GM18505 (cell line): ENCODE measurements around the gene ADD2.
"Not testable (repeated sequence)": the region's sequence is repeated elsewhere in the genome, so short reads cannot be mapped to it uniquely, and the experiment has no call there.

Experiments used
- ATAC-seq: cut with Tn5 transposase; IDR thresholded peaks from one replicate; pipeline ENCODE4 v1.9.1; 2021; ENCODE audit not compliant: unreplicated experiment
- POLR2A ChIP-seq: IDR thresholded peaks from 4 replicates; pipeline ENCODE4 v1.6.1; 2011; ENCODE audit warnings: borderline replicate concordance; ENCODE audit not compliant: insufficient read depth, insufficient read length; ENCODE audit errors: extremely low read depth

ADD2 gene

GRCh38 chr2:70670202-70670601, 97.8 kb downstream of the ADD2 start:
- TF ChIP-seq POLR2A = no peak
- ATAC-seq = no peak

- ATAC-seq = no peak
- no peak for TF ChIP-seq POLR2A
Measured at GRCh38 chr2:70668911-70669310, 99.1 kb downstream of the ADD2 start.

- no peak for TF ChIP-seq POLR2A
- ATAC-seq = no peak
Measured at GRCh38 chr2:70668432-70668831, 99.6 kb downstream of the ADD2 start.

- no peak for ATAC-seq
- TF ChIP-seq POLR2A = no peak
Measured at GRCh38 chr2:70664525-70664924, 103.5 kb downstream of the ADD2 start.

GRCh38 chr2:70663411-70663810, 104.6 kb downstream of the ADD2 start:
- no peak for TF ChIP-seq POLR2A
- ATAC-seq = no peak

- no peak for ATAC-seq
- TF ChIP-seq POLR2A = no peak
Measured at GRCh38 chr2:70659551-70659950, 108.4 kb downstream of the ADD2 start.

GRCh38 chr2:70658476-70658875, 109.5 kb downstream of the ADD2 start:
- TF ChIP-seq POLR2A = no peak
- no peak for ATAC-seq

- TF ChIP-seq POLR2A = no peak
- ATAC-seq = no peak
Measured at GRCh38 chr2:70657246-70657645, 110.8 kb downstream of the ADD2 start.

- TF ChIP-seq POLR2A = no peak
- no peak for ATAC-seq
Measured at GRCh38 chr2:70656421-70657010, 111.5 kb downstream of the ADD2 start.

GRCh38 chr2:70655786-70656185, 112.2 kb downstream of the ADD2 start:
- no peak for TF ChIP-seq POLR2A
- ATAC-seq = no peak

- not testable (repeated sequence) for ATAC-seq
Measured at GRCh38 chr2:70655211-70655610, 112.8 kb downstream of the ADD2 start.

GRCh38 chr2:70651727-70652126, 116.3 kb downstream of the ADD2 start:
- ATAC-seq = no peak
- no peak for TF ChIP-seq POLR2A

GRCh38 chr2:70651014-70651413, 117.0 kb downstream of the ADD2 start:
- ATAC-seq = no peak
- TF ChIP-seq POLR2A = no peak

GRCh38 chr2:70648961-70649360, 119.0 kb downstream of the ADD2 start:
- no peak for ATAC-seq
- no peak for TF ChIP-seq POLR2A

- TF ChIP-seq POLR2A = no peak
- no peak for ATAC-seq
Measured at GRCh38 chr2:70647873-70648481, 120.0 kb downstream of the ADD2 start.

GRCh38 chr2:70646420-70646818, 121.6 kb downstream of the ADD2 start:
- no peak for TF ChIP-seq POLR2A
- no peak for ATAC-seq
